Dermis microvascular lymphatic vessel endothelial cell (primary cell): ENCODE data around the gene ING1. TPM values are rescaled to one million over a fixed set of nuclear protein-coding genes. Genes with fewer than 3 reads are reported as not detected.

Experiments used
- DNase-seq, 2 donors: peaks; one replicate each; pipeline versions ENCODE4 v3.0.0 to v3.0.0-alpha.2; 2010; ENCODE audit warnings: low read depth in 2 of 2
- total RNA-seq: library from RNA; depleted of rRNA; stranded (reverse); fragments of >200 nt; gene quantifications from 2 replicates; pipeline ENCODE4 v1.2.1, GENCODE V29; 2014

ING1 gene
- total RNA-seq, 1 donor from 2014 or later: 12.5 TPM

DNA sequence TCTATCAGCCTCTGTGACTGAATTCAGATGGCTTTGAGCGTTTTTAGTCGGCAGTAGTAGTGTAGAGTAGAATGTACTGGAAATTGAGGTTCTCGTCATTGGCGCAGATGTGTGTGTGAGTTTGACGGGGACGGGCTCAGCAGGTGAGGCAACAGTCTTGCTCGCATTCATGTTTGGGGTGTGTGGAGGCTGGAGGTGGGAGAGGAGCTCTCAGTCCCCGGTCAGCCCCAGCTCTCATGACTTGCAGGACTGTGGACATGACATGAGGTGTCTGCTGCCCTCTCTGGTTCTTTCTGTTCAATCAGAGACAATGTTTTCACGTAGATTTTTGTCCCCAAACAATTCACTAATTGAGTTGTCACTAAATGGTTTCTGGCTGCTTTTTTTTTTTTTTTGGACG is 57.2 kb downstream of the ING1 start:
- no peak for DNase-seq

DNA sequence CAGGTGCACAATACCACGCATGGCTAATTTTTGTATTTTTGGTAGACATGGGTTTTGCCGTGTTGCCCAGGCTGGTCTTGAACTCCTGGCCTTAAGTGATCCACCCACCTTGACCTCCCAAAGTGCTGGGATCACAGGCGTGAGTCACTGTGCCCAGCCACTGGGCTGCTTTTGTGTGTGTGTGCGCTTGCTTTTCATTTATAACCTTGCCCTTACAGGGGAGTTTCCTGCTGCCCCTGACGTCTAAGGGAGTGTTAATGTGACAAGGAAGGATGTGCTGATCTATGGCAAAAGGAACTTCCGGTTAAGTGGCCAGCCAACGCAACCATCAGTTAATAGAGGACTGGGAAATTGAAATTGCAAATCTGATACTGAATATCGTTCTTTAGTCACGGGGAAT is 57.7 kb downstream of the ING1 start:
- peak; percentile 78 to 92 for DNase-seq

- peak in 1 of 2 donors; percentile 15 for DNase-seq
These were observed 58.8 kb downstream of the ING1 start for GRCh38 chr13:110772091-110772984.

Other genes starting within 250 kb of the ING1 start
- gene RAB20, start 152.0 kb upstream of the ING1 start, total RNA-seq: 0.77 and 0.89 TPM in 2 replicates
- gene NAXD, start 98.2 kb upstream of the ING1 start, total RNA-seq: 13.7 and 26.9 TPM in 2 replicates
- gene CARS2, start 7.6 kb upstream of the ING1 start, total RNA-seq: 41.7 and 43.0 TPM in 2 replicates
- 50.6 and 64.0 TPM in 2 replicates for gene ANKRD10, start 201.4 kb downstream of the ING1 start, total RNA-seq